ENCODE data around the gene IGSF22.

DNA sequence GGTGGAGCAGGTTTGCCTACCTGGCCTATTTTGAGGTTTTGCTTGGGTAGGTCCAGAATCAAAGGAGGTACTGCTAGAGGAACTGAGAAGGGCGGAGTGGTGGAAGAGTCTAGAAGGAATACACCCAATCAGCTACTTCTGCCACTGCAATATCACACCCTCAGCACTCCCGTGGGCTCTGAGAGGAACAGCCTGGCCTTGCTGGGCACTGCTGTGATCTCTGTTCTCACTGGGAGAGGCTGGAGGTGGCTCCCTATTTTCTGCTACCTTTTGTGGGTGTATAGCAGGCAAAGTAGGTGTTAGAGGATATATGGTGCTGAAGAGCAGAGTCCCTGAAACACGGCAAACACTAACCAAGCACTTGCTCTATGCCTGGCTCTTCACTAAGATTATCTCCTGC is 25.0 kb upstream of the IGSF22 start:
- TF ChIP-seq POLR2A (IDR thresholded peaks at IDR 0.05) (no peak), CTCF (IDR thresholded peaks at IDR 0.05) (no peak)
